Hematopoietic multipotent progenitor cell treated with erythropoietin and hydrocortisone succinate and interleukin-3 and kit ligand, for 15 days (in vitro differentiated cells): ENCODE data around the gene CST4.
"Not testable (repeated sequence)": the region's sequence is repeated elsewhere in the genome, so short reads cannot be mapped to it uniquely, and the experiment has no call there.

ENCODE experiments used
- DNase-seq: peaks from one replicate; pipeline ENCODE4 v3.0.0-alpha.2; 2015; ENCODE audit warnings: low spot score

CST4 gene

GRCh38 chr20:23659989-23660837 lies 28.6 kb downstream of the CST4 start:
- no peak for DNase-seq

- DNase-seq = not testable (repeated sequence)
Measured at GRCh38 chr20:23659610-23659988, 29.2 kb downstream of the CST4 start.

GRCh38 chr20:23658989-23659609 lies 29.7 kb downstream of the CST4 start:
- no peak for DNase-seq

GRCh38 chr20:23658336-23658735 lies 30.5 kb downstream of the CST4 start:
- DNase-seq = no peak

- no peak for DNase-seq
Measured at GRCh38 chr20:23657202-23657601, 31.6 kb downstream of the CST4 start.

- DNase-seq = no peak
Measured at GRCh38 chr20:23656372-23656771, 32.5 kb downstream of the CST4 start.

GRCh38 chr20:23655491-23656211 lies 33.2 kb downstream of the CST4 start:
- DNase-seq = no peak

GRCh38 chr20:23654717-23655116 lies 34.1 kb downstream of the CST4 start:
- no peak for DNase-seq

- DNase-seq = no peak
Measured at GRCh38 chr20:23654000-23654399, 34.8 kb downstream of the CST4 start.

- DNase-seq = no peak
Measured at GRCh38 chr20:23653400-23653938, 35.4 kb downstream of the CST4 start.

- no peak for DNase-seq
Measured at GRCh38 chr20:23652926-23653325, 35.9 kb downstream of the CST4 start.

GRCh38 chr20:23652371-23652770 lies 36.5 kb downstream of the CST4 start:
- DNase-seq = no peak

GRCh38 chr20:23651117-23651516 lies 37.7 kb downstream of the CST4 start:
- no peak for DNase-seq

GRCh38 chr20:23649830-23650417 lies 38.9 kb downstream of the CST4 start:
- no peak for DNase-seq

- no peak for DNase-seq
Measured at GRCh38 chr20:23649242-23649641, 39.6 kb downstream of the CST4 start.

GRCh38 chr20:23647346-23647745 lies 41.5 kb downstream of the CST4 start:
- DNase-seq = no peak

GRCh38 chr20:23646106-23646873 lies 42.5 kb downstream of the CST4 start:
- no peak for DNase-seq

- no peak for DNase-seq
Measured at GRCh38 chr20:23645575-23645974, 43.3 kb downstream of the CST4 start.

- DNase-seq = no peak
Measured at GRCh38 chr20:23644164-23644563, 44.7 kb downstream of the CST4 start.

GRCh38 chr20:23643659-23644058 lies 45.2 kb downstream of the CST4 start:
- no peak for DNase-seq

GRCh38 chr20:23641936-23642751 lies 46.7 kb downstream of the CST4 start:
- no peak for DNase-seq
